Left lung (tissue), 10 donors: ENCODE data around the gene SLC30A2. TPM values are rescaled to one million over a fixed set of nuclear protein-coding genes. Genes with fewer than 3 reads are reported as not detected.
A peak's percentile ranks its signal among the peaks of the same experiment; 100 is the strongest.

Experiments used
- ATAC-seq: fragments of 200-7000 bp; cut with Tn5 transposase; one replicate; pipeline ENCODE4 v1.9.1; 2020; ENCODE audit warnings: moderate library complexity
- DNase-seq, 4 donors: peaks; one replicate each; pipeline ENCODE4 v3.0.0-alpha.2; 2013 to 2020
- H3K27ac ChIP-seq, 2 donors: fragments of 200-600 bp; sonication (generic) in 1 of 2; one replicate each; pipeline versions ENCODE4 v1.5.0 to v1.8.0; 2020 to 2021
- H3K27me3 ChIP-seq, 2 donors: fragments of 200-600 bp; sonication (generic) in 1 of 2; one replicate each; pipeline versions ENCODE4 v1.5.0 to v1.8.0; 2020 to 2021
- H3K36me3 ChIP-seq, 2 donors: fragments of 200-600 bp; sonication (generic) in 1 of 2; one replicate each; pipeline versions ENCODE4 v1.5.0 to v1.8.0; 2020 to 2021
- H3K4me1 ChIP-seq, 2 donors: fragments of 200-600 bp; one replicate each; pipeline ENCODE4 v1.8.0; 2021
- H3K4me3 ChIP-seq, 2 donors: fragments of 200-600 bp; sonication (generic) in 1 of 2; one replicate each; pipeline versions ENCODE4 v1.5.0 to v1.8.0; 2020 to 2021; ENCODE audit warnings: mild to moderate bottlenecking in 1 of 2
- H3K9me3 ChIP-seq, 2 donors: fragments of 200-600 bp; sonication (generic) in 1 of 2; one replicate each; pipeline versions ENCODE4 v1.5.0 to v1.8.0; 2020 to 2021
- CTCF ChIP-seq, 2 donors: fragments of 200-600 bp; sonication (generic) in 1 of 2; IDR thresholded peaks; one replicate each; pipeline versions ENCODE4 v1.5.0 to v1.8.0; 2021; ENCODE audit warnings: antibody characterized with exemption in 2 of 2
- intact Hi-C, 2 donors: fragments of 100-400 bp; cut with DNase I; formaldehyde crosslinking; loops; one replicate each; pipeline versions ENCODE4 v1.11.2 to v1.14.2; 2022
- polyA plus RNA-seq, 6 donors: library from polyadenylated mRNA; unstranded; fragments of 120-200 nt; gene quantifications; one replicate each; pipeline ENCODE4 v1.2.1, GENCODE V29; 2013; ENCODE audit not compliant: insufficient read length in 6 of 6
- total RNA-seq, 2 donors: library from RNA; stranded (reverse); fragmentation: NEBNext Ultra II Directional; extraction: Animal tissue kit (Norgen Biotek cat#: 25700); gene quantifications; one replicate each; pipeline ENCODE4 v1.2.1, GENCODE V29; 2021
- donor health status: DM: no; HTN: yes; CAD: no.
- donor health status: DM: no; HTN: no; CAD: no.

The SLC30A2 gene
- total and polyA plus RNA-seq, 8 donors: 0.14 to 0.29 (median 0.27) TPM; not detected in 1

GRCh38 chr1:26064553-26064952 is 18.6 kb upstream of the SLC30A2 start:
- DNase-seq (no peak), ATAC-seq (no peak)
- intact Hi-C loops: no loop called here
- TF ChIP-seq CTCF (IDR thresholded peaks at IDR 0.05): no peak
- H3K4me1 ChIP-seq: no peaks in the 10 kb centered on the region
- H3K36me3 ChIP-seq: no peaks in the 10 kb centered on the region
- peaks cover 0 to 34% of the 10 kb centered on the region in 2 donors for H3K27me3 ChIP-seq
- H3K27ac ChIP-seq: no peak overlapping the region
- H3K9me3 ChIP-seq: no peaks in the 10 kb centered on the region
- no peak overlapping the region for H3K4me3 ChIP-seq

- H3K27me3 ChIP-seq: peaks cover 0 to 7% of the 10 kb centered on the region in 2 donors
- TF ChIP-seq CTCF (IDR thresholded peaks at IDR 0.05): no peak
- H3K27ac ChIP-seq: no peak overlapping the region
- no peak overlapping the region for H3K4me3 ChIP-seq
- H3K9me3 ChIP-seq: no peaks in the 10 kb centered on the region
- no peak for ATAC-seq
- H3K36me3 ChIP-seq: no peaks in the 10 kb centered on the region
- no peak for DNase-seq
- intact Hi-C loops: no loop called here
- no peaks in the 10 kb centered on the region for H3K4me1 ChIP-seq
Measured at GRCh38 chr1:26060832-26061574, 15.1 kb upstream of the SLC30A2 start.

DNA sequence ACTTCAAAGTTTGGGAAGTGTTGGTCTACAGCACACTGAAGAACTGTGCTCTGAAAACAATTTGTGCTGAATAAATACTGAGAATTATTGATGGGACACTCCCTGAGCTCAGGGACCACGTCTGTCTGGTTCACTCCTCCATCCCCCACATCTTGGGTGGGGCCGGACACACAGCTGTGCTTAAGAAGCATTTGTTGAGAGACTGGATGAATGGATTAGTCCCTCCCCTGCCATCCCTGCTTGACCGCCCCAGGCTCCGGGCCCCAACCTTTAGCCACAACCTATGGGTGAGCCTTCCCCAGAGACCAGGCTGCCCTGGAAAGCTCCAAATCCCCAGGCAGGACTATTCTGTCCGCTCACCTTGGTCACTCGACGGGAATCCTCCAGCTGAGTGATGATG is 14.0 kb upstream of the SLC30A2 start:
- H3K4me3 ChIP-seq: no peak overlapping the region
- no peaks in the 10 kb centered on the region for H3K9me3 ChIP-seq
- DNase-seq: peak in 1 of 4 donors; percentile 32
- intact Hi-C loops: no loop called here
- H3K36me3 ChIP-seq: no peaks in the 10 kb centered on the region
- no peak overlapping the region for H3K27ac ChIP-seq
- no peak for TF ChIP-seq CTCF (IDR thresholded peaks at IDR 0.05)
- no peaks in the 10 kb centered on the region for H3K4me1 ChIP-seq
- ATAC-seq: no peak
- H3K27me3 ChIP-seq: peaks cover 0 to 8% of the 10 kb centered on the region in 2 donors

- intact Hi-C loops: no loop called here
- Histone ChIP-seq H3K4me1 (no peaks in the 10 kb centered on the region), H3K27me3 (peaks cover 0 to 22% of the 10 kb centered on the region in 2 donors), H3K9me3 (no peaks in the 10 kb centered on the region), H3K4me3 (no peak overlapping the region), H3K36me3 (no peaks in the 10 kb centered on the region), H3K27ac (no peak overlapping the region)
- ATAC-seq (no peak), DNase-seq (no peak)
- TF ChIP-seq CTCF (IDR thresholded peaks at IDR 0.05): no peak
Measured at GRCh38 chr1:26058052-26058595, 12.2 kb upstream of the SLC30A2 start.

DNA sequence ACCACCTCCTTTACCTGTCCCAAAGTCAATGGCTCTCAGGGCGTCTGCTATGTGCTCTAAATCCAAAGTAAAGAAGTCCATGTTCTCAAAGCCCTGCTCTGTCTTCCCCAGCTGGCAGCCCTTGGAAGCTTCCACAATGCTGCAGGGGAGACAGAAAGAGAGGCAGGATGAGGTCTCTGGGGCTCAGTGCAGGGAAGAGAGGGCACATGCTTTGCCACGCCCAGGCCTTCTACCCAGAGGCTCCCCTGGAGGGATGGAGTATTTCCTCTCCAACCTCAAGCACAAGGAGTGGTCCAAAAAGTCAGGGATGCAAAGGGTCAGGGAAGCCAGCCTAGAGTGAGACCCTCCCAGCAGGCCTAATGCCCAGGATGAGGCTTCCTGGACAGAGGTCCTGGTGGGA is 11.3 kb upstream of the SLC30A2 start:
- ATAC-seq (no peak), DNase-seq (no peak)
- no peaks in the 10 kb centered on the region for H3K36me3 ChIP-seq
- no peaks in the 10 kb centered on the region for H3K9me3 ChIP-seq
- H3K27me3 ChIP-seq: peaks cover 0 to 27% of the 10 kb centered on the region in 2 donors
- intact Hi-C loops: no loop called here
- TF ChIP-seq CTCF (IDR thresholded peaks at IDR 0.05): no peak
- no peak overlapping the region for H3K27ac ChIP-seq
- no peaks in the 10 kb centered on the region for H3K4me1 ChIP-seq
- H3K4me3 ChIP-seq: no peak overlapping the region
